ENCODE data around the gene SCN5A. TPM values are rescaled to one million over a fixed set of nuclear protein-coding genes. Genes with fewer than 3 reads are reported as not detected.

SCN5A gene
- total RNA-seq, 1 experiment from 2014 or later: 0.54 TPM

GRCh38 chr3:38646062-38646461, 3.4 kb downstream of the SCN5A start:
- Histone ChIP-seq H3K27me3 (replicated peaks; ENCODE audit: insufficient read depth, low read depth, low read length, poor library complexity) (no peaks in the 10 kb centered on the region), H3K36me3 (ENCODE audit: insufficient read depth, low read length, poor library complexity, severe bottlenecking) (no peaks in the 10 kb centered on the region), H3K9me3 (ENCODE audit: low read depth, low read length, poor library complexity, severe bottlenecking) (no peaks in the 10 kb centered on the region), H3K4me3 (ENCODE audit: low read depth, low read length, poor library complexity, severe bottlenecking) (no peak overlapping the region), H3K4me1 (ENCODE audit: insufficient read depth, low read length, poor library complexity, severe bottlenecking) (no peaks in the 10 kb centered on the region), H3K27ac (ENCODE audit: low read depth, low read length, poor library complexity, severe bottlenecking) (no peak overlapping the region)
- no peak for DNase-seq (ENCODE audit: low spot score)
- BruUV-seq (replicated peaks): no TSS peak
- CTCF ChIA-PET: no interaction called here
- TF ChIP-seq, protein P1, sequence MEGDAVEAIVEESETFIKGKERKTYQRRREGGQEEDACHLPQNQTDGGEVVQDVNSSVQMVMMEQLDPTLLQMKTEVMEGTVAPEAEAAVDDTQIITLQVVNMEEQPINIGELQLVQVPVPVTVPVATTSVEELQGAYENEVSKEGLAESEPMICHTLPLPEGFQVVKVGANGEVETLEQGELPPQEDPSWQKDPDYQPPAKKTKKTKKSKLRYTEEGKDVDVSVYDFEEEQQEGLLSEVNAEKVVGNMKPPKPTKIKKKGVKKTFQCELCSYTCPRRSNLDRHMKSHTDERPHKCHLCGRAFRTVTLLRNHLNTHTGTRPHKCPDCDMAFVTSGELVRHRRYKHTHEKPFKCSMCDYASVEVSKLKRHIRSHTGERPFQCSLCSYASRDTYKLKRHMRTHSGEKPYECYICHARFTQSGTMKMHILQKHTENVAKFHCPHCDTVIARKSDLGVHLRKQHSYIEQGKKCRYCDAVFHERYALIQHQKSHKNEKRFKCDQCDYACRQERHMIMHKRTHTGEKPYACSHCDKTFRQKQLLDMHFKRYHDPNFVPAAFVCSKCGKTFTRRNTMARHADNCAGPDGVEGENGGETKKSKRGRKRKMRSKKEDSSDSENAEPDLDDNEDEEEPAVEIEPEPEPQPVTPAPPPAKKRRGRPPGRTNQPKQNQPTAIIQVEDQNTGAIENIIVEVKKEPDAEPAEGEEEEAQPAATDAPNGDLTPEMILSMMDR (conservative IDR thresholded peaks at IDR 0.05; ENCODE audit: low read depth, low read length): no peak
- no peak for TF ChIP-seq EZH2 (IDR thresholded peaks at IDR 0.05; ENCODE audit: borderline replicate concordance, low read depth, low read length, poor library complexity, severe bottlenecking)
- intact Hi-C loops (cut with micrococcal nuclease; ENCODE audit: unreplicated experiment): no loop called here
- POLR2A ChIA-PET (ENCODE audit: low non-redundant PET): no interaction called here

DNA sequence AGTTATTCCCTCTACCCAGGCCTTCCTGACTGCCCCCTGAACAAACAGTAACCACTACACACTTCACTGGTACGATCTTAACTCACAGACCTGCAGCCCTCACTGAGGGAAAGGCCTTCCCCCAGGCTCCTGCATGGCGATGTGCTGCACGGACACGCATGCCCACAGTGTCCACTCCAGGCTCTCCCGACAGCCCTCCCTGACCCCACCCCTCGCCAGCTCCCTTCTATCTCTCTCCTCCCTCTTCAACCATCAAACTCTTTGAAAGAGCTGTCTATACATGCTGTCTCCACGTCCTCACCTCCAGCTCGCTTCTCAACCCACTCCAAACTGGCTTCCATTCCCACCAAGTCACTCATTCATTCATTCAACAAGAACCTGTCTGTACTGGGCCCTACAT, 3.9 kb downstream of the SCN5A start:
- Histone ChIP-seq H3K4me1 (ENCODE audit: insufficient read depth, low read length, poor library complexity, severe bottlenecking) (no peaks in the 10 kb centered on the region), H3K9me3 (ENCODE audit: low read depth, low read length, poor library complexity, severe bottlenecking) (no peaks in the 10 kb centered on the region), H3K27ac (ENCODE audit: low read depth, low read length, poor library complexity, severe bottlenecking) (no peak overlapping the region), H3K4me3 (ENCODE audit: low read depth, low read length, poor library complexity, severe bottlenecking) (no peak overlapping the region), H3K27me3 (replicated peaks; ENCODE audit: insufficient read depth, low read depth, low read length, poor library complexity) (no peaks in the 10 kb centered on the region), H3K36me3 (ENCODE audit: insufficient read depth, low read length, poor library complexity, severe bottlenecking) (no peaks in the 10 kb centered on the region)
- no peak for TF ChIP-seq EZH2 (IDR thresholded peaks at IDR 0.05; ENCODE audit: borderline replicate concordance, low read depth, low read length, poor library complexity, severe bottlenecking)
- TF ChIP-seq, protein P1 (conservative IDR thresholded peaks at IDR 0.05; ENCODE audit: low read depth, low read length): no peak
- ChIA-PET CTCF (no interaction called here), POLR2A (ENCODE audit: low non-redundant PET) (no interaction called here)
- intact Hi-C loops (cut with micrococcal nuclease; ENCODE audit: unreplicated experiment): no loop called here
- no peak for DNase-seq (ENCODE audit: low spot score)
- BruUV-seq (replicated peaks): no TSS peak

- intact Hi-C loops (cut with micrococcal nuclease; ENCODE audit: unreplicated experiment): no loop called here
- TF ChIP-seq, protein P1 (conservative IDR thresholded peaks at IDR 0.05; ENCODE audit: low read depth, low read length): no peak
- TF ChIP-seq EZH2 (IDR thresholded peaks at IDR 0.05; ENCODE audit: borderline replicate concordance, low read depth, low read length, poor library complexity, severe bottlenecking): no peak
- no peak for DNase-seq (ENCODE audit: low spot score)
- Histone ChIP-seq H3K9me3 (ENCODE audit: low read depth, low read length, poor library complexity, severe bottlenecking) (no peaks in the 10 kb centered on the region), H3K4me3 (ENCODE audit: low read depth, low read length, poor library complexity, severe bottlenecking) (no peak overlapping the region), H3K4me1 (ENCODE audit: insufficient read depth, low read length, poor library complexity, severe bottlenecking) (no peaks in the 10 kb centered on the region), H3K36me3 (ENCODE audit: insufficient read depth, low read length, poor library complexity, severe bottlenecking) (no peaks in the 10 kb centered on the region), H3K27ac (ENCODE audit: low read depth, low read length, poor library complexity, severe bottlenecking) (no peak overlapping the region), H3K27me3 (replicated peaks; ENCODE audit: insufficient read depth, low read depth, low read length, poor library complexity) (no peaks in the 10 kb centered on the region)
- POLR2A ChIA-PET (ENCODE audit: low non-redundant PET): no interaction called here
- CTCF ChIA-PET: no interaction called here
- BruUV-seq (replicated peaks): no TSS peak
Measured at GRCh38 chr3:38645076-38645475, 4.4 kb downstream of the SCN5A start.

All from A673 (cell line).